ENCODE measurements around the gene KCNJ5.

The KCNJ5 gene

DNA sequence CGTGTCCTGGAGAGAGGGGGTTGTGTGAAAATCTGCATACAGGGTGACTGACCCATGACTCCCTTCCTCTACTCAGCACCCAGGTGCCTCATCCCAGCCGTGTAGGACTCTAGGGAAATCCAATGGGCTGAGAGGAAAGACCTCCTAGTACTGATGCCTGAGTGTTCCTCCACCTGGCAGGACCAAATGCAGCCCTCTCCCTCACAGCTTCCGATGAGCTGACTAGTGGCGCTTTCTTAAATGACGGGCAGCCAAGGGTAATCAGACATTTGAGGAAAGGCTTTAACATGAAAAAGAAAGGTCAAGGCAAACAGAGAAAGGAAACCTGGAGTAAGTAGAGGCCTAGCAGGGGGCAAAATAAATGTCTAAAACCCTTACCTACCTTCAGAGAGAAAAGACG lies 19.1 kb upstream of the KCNJ5 start:
- DNase-seq, result no peak

DNA sequence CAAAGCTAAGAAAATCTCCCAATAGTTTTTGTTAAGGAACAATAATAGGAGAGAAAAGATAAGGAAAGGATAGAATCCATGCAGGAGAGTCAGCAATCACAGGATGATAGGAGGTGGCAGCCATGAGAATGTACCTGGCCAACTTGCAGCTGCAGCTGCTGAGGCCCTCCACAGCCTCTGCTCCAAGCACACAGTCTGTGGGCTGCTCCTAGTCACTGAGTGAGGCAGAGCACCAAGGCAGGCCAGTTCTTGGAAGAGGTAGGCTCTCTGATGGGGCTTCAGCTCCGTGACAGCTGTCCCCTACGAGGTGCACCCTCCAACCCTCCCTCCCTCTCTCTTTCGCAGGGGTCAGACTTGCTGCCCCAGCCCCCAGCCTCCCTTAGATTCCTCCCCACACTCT lies 18.6 kb upstream of the KCNJ5 start:
- no peak for DNase-seq

DNA sequence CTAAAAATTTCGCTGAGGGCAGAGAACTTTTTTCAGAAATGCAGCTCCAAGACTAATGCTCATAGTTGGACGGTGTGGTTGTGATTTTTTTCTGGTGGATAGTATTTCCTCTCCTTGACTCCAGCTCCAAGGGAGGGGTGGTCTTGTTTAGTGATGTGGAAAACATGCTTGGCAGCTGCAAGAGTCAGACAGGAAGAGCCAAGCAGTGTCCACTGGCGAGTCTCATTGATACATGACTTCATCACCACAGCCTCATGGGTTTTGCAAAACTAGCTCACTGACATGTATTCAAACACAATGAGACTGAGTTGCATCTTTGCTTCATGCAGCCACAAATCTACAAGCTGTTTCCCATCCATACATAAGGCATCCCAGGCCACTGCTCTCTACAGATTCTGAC lies 16.7 kb upstream of the KCNJ5 start:
- DNase-seq, result no peak

DNA sequence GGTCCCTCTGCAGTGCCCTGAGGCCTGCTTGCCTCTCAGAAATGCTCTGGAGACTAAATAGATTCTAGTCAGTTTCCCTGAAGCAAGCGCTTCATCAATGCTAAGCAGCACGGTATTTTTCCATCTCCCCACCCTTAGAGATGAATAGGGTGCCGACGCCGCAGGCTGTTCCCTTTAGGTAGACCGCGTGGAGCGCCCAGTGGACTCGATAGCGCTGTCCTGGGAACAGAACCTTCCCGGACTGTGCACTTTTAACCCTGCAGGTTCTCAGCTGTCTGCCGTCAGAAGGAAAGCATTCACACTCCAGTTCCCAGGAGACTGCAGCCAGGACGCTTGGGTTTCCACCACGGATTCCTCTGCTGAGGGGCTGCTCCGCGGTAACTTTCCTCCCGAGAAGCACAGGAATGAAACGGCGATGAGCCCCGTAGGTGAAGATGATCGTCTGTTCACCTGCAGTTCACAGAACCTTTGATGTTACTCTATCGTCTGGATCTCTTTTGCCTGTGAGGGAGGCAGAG lies 15.0 kb upstream of the KCNJ5 start:
- no peak for DNase-seq

DNA sequence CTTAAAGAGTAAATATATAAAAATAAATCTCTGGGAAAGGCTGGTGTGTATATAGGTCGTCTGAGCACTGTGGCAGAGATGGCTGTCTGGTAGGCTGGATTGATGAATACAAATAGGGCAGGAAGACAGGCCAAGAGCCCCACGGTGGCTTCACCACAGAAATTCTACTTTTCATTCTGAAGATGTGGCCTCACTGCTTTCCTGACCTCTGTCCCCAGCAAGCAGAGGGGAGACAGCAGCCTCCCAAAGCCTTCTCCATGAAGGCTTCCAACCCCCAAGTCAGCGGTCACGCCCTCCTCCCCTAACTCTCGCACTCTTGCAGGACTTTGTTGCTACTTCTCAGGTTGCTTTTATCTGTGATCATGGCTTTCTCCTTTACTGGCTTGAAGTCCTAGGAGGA lies 13.4 kb upstream of the KCNJ5 start:
- DNase-seq, result no peak

DNA sequence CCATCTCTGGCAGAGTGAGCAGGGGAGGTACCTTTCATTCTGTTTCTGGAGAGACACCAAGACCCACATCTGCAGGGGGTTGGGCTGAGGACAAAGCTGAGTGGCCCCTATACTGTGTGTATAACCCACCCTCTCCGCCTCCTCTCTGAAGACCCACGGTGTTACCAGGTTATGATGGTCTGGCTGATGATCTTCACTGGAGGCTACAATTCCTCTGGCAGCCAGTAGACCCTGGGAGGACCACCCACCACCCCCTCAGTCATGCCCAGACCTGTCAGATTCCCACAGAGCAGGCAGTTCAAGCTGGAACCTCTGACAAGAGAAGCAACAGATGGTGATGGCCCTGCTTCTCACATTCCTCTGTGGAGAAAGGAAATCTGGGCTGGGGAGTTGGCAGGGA lies 12.7 kb upstream of the KCNJ5 start:
- DNase-seq, result no peak

DNA sequence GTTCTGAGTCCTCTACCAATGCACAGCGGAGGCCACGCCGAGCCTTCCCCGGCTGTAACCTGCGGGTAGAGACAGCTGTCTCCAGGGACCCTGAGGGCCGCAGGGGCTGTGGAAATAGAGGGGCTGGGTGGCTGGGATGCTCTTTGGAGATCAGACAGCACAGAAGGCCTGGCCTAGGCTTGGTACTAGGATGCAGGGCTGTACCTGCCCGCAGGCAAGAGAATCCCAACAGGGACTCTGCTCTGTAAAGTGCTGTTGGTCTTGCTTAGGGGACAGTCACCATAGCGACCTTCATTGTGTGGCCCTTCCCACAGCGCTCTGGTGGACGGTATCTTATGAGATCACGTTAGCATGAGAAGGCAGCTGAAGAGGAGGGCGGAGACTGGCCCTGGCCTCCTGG lies 11.3 kb upstream of the KCNJ5 start:
- no peak for DNase-seq

DNA sequence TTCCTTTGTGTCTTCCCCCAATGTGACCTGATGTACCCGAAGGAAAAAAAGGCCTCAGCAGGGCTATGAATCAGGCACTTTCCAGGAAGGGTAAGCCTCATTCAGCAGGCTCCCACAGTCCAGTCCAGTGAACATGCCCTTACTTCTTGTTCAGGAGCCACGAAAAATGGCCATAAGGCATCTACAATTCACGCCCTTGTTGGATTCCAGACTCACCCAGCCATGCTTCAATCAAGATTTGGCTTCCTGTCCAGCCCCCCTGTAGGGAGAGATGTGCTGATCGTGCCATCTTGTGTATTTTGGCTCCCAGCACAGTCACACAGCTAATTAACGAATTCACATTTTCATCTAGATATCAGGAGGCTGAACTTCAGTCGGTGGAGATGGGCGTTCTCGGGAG lies 9.9 kb upstream of the KCNJ5 start:
- DNase-seq, result no peak

DNA sequence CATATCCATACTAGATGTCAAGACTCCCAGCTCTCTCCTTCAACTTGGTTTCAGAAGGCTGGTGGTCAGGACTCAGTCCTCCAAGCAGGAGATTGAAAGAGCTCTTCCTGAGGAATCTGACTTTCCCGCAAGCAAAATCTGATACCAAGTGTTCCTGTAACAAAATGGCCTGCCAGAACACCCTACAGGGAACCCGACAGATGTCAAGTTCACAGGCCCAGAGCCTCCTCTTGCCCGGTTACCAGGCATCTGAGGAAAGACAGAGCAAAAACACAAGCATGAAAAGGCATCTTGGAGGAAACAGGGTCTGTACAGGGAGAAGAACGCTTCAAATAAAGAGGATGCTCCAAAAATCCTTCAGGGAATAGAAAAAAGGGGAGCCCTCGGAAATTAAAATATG lies 8.7 kb upstream of the KCNJ5 start:
- DNase-seq, result no peak

DNA sequence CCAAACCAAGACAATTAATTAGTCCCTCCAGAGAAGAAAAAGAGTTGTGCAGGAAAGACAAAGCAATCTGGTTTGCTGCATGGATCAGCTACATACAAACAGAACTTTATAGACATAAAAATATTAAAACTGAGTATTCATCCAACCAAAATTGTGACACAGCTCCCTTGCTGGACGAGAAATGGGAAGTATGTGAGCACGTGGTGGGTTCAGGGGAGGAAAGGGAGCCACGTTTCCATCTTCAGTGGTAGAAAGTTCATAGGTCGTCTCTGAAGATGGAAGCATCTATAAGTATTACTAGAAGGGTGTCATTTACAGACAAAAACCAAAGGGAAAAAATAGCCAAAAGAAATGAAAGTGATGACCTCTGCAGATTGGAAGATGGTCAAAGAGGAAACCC lies 7.1 kb upstream of the KCNJ5 start:
- DNase-seq, result no peak

DNA sequence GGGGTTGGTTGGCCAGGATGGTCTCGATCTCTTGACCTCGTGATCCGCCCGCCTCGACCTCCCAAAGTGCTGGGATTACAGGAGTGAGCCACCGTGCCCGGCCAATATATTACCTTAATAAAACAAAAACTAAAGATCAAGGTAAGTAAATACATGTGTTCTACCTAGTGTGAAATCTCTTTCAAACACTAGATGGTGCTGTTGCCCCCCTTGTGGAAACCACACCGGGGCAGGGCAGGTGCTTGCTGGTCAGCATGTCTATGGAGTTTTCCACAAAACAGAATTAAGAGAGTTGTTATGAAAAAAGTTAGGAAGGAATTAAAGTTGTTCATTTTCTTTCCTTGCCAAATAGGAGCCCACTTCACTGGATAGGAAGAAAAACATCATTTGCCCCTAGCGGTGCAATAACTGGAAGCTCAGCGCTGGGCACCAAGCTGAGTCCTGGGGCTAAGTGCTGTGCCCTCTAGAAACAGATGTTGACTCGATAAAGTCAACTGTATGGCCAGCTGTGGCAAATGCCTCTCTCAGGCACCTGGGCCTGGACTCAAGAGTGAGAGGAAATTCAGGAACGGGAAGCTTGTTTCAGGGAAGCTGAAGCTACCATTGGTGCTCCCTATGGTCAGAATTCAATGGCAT lies 6.3 kb upstream of the KCNJ5 start:
- DNase-seq, result peak; percentile 88

DNA sequence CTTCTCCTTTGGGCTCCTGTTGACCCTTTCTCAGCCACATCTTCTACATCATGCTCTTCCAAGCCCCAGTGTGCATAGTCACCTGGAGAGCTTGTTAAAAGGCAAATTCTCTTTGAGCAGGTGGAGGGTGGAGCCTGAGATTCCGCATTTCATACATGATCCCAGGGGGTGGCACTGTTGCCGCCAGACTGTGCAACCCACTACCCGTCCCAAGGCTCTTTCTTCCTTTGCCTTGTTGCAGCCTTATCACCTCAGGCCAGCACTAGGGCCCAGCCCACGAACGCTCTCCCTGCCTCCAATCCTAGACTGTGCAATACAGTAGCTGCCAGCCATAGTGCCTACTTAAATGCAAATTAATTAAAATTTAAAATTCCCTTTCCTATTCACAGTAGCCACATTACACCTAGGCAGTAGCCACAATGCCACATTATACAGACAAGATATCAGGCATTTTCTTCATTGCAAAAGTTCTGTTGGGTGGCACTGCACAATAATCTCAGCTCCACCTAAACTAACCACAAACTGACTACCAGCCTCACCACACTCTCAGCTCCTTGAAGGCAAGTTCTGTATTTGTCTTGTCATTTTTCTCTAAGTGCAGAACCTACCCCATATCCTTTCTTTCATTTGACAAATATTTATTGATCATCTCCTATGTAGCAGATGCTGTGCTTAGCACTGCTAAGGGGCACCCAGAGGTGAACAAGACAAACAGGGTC lies 4.6 kb upstream of the KCNJ5 start:
- DNase-seq, result peak; percentile 83

DNA sequence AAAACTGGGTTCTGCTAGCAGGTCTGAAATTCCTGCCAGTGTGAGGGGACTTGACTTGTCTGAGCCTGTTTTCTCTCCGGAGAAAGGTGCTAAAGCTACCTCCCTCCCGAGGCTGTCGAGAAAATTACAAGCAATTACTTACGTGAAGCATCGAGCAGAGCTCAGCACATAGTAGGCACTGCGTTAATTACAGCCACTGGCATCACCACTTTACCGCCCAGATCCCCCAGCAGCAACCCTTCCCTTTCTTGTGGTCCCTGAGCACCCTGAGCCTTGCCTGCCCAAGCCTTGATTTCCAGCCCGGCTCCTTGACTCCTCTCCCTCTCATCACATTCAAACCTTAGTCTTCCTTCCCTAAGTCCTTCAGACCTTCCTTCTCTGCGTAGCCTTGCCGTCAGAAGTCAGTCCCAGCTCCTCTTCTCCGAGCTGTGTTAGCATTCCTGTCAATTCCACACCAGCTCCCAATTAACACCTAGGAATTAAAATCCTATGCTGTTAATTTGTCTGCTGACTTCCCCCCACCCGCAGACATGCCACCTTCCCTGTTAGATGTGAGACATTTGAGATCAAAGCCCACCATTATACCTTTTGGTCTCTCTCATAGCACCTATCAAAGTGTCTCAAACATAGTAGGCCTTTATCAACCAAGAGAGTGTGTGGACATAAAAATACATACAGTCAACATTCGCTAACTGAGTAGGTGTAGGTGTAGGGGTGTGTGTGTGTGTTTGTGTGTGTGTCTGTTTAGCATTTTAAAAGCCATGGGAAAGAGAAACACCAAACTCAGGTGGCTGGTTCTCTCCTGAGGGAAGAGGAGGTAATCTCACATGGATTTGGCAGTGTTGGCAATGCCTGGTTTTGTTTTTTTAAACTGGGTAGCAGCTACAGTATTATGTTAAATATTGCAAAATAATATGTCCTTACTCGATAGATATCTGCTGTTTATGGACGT lies 2.8 kb upstream of the KCNJ5 start:
- no peak for DNase-seq

DNA sequence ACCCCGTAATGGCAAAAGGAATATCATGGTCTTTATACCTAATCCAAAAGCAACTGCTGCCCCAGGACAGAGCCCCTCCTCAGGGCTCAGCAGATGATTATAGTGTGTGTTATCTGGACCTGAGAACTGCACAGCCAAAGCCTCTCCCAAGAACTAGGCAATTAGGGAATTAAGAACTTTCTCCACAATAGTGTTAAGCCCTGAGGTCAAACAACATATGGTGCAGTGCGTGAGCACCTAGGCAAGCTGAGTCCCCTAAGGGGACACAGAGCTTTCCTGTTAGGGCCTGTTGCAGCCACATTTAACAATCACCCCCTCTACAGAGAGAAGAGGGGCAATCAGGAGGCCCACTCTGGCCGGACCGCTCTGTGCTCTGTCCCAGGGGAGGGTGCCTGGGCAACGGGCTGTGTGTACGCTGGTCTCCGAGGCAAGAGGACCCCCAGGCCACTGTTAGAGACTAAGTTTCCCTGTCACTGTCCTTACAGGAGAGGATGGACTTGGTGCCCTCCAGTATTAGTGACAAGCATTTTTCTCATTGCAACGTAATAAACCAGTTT lies 1.4 kb upstream of the KCNJ5 start:
- DNase-seq, result no peak

DNA sequence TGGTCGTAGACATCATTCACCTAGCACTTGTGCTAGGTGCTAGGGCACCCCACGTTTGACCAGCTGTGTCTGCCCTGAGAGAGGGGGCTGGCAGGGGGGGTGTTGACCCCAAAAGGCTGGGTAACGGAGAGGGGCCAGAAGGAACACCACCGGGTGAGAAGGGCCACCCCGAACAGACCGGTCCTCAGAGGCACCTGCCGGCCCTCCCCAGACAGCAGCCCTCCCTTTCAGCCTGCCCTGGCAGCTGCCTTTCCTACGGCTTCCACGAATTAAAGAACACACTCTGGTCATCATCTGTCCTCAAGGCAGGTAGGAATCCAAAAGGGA lies 977 bp upstream of the KCNJ5 start:
- DNase-seq, result no peak

DNA sequence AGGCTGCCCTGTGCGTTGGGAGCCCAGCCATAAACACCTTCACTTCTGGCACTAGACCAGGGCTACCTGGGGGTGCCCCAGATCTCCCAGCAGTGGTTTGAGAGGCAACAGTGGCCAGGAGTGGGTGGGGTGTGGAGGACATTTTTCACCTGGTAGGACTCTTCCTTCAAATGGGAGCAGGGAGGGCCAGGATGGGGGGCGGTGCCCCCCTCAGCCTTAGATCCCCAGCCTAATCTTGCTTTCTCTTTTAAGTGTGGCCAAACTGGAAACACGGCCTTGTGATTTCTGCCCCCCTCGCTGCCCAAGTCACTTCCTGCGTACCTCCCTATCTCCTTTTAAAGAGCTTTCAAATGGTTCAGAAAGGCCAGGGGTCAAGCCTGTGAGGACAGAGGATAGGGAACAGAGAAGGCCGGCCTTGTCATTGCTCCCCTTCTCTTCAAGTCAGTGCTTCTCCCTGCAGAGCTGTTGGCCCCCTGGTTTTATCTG lies 800 bp downstream of the KCNJ5 start:
- no peak for DNase-seq

DNA sequence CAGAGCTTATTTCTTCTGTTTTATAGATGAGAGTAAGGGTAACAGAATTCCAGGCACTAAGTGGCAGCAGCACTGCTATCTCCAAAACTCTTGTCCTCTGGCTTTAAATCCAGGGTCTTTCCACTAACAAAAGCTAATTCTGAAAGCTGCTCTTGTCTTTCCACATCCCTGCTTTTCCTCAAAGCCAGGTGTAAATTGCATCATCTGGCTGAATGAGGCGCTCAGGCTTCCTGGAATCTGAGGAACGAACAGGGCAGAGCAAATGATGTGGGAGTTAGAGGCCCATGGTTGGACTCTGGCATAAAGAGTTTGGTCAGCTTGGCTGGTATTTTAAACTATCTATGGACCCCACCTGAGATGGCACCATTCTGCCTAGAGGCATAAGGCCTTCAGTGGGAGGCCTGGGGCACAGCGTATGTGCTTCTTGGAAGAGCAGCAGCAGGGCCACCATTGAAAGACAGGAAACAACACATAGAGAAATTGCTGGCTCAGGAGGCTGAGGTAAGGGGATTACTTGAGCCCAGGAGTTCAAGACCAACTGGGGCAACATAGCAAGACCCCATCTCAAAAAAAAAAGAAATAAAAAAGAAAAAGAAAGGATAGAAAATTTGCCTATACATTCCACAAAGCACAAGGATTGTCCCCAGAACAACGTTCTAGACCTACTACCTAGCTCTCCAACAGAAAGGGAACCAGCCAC lies 1.9 kb downstream of the KCNJ5 start:
- no peak for DNase-seq

DNA sequence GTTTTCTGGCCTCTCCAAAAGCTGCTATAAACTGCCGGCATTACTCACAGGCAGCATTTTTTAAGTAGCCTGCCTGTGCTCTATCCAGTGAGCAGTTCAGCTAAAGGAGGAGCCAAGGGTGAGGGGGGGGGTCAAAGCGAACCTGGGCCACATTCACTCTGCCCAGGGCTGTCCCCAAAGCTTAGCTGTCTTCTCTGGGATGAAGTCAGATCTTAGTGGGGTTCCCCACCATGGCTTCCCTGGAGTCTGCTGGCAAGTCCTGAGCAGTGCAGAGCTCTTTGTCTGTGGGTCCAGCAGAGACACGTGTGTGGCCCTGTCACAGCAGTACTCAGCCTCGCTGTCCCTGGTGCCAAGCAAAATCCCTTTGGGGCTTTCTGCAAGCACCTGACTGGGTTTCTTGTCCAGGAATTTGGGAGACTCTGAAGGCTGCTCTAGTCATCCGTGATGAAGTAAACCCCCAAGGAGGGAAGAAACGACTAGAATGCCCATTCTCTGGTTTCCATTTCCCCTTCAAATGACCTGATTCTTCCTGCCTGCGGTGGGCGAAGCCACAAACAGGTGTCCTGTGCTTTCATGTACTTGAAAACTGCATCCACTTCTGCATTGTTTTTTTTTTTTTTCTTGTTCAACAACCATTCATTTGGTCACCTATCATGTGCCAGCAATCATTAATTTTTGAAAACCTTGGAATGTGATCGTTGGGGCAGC lies 2.6 kb downstream of the KCNJ5 start:
- DNase-seq, result no peak

DNA sequence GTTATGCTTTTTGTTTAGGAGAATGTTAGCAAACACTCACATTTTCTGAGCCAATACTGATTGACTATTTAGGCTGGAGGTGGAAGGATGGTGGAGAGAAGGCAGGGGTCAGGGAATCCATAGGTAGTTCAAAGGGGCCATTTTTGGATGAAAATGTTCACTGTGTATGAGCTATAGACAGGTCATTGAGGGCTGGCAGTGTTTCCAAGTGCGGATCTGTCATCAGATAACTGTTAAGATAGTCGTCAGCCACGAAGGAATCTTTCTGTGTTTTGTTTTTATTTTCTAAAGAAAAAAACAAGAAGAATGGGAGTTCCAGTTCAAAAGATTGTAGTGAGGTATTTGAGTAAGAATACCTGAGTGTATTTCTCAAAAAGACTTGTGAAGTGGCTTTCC lies 3.1 kb downstream of the KCNJ5 start:
- DNase-seq, result no peak

DNA sequence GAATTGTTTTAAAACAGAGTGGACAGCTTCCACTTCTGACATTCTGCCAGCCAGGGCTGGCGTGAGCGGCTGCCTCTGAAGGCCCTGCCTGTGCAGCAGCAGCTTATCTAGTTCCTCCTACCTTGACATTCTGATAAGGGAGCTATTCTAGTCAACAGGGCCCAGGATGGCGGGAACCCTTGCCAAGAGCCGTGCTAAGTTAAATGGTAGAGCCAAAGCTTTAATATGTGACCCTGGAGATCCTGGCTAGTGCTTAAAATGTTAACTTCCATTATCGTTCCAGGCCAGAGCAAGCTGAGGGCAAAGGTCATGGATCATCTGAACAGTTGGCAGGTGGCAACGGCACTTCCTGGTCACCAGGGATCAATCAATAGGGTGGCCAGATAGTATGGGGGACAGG lies 3.5 kb downstream of the KCNJ5 start:
- no peak for DNase-seq

DNA sequence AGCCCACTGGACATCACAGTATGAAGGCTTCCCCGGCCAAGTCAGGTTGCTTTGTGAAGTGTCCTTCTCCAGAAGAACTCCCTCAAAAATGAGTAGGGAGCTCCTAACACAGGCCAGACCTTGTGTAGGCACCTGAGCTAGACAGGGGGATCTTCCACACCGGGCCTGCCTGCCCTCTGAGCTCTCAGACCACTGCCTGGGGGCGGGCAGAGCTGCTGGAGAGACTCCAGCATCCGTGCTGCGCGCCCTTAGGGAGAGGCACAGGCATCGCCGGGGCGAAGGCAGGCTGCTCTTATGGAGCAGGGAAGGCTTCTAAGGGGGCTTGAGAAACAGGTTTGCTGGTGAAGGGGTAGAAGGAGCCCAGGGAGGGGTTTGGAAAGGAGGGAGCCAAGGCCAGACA lies 4.4 kb downstream of the KCNJ5 start:
- no peak for DNase-seq

DNA sequence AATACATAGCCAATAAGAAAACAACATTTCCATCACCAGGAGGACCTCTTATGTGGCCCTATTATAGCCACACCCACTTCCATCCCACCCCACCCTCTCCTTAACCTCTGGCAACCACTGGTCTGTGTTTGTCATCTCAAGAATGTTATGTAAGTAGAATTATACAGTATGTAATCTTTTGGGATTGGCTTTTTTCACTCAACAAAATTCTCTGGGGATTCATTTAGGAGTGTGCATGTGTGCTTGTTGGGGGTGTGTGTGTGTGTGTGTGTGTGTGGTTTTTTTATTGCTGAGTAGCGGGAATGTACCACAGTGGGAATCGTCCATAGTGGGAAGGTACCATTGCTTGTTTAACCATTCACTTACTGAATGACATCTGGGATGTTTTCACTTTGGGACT lies 5.2 kb downstream of the KCNJ5 start:
- DNase-seq, result no peak

Data from NCI-H510A treated with DMSO at 0.1 percent for 48 hours (cell line).